Stimulated activated naive B cell treated with anti-CD40 and anti-IgM and Interleukin-4, amounts not matched to agents 10 μg/mL and 1 μg/mL and 100 μg/mL, for 72 hours (primary cell): ENCODE measurements around the gene FAM20B.

ENCODE experiments used
- ATAC-seq, 2 donors: fragments of 150-1000 bp; cut with Tn5 transposase; replicated peaks; 2 replicates each; pipeline ENCODE4 v1.10.0; 2021; ENCODE audit warnings: moderate library complexity in 1 of 2
- DNase-seq: peaks from one replicate; pipeline ENCODE4 v3.0.0; 2021
- H3K27ac Mint-ChIP-seq: one replicate; pipeline ENCODE4 v1.8.0; 2022; ENCODE audit warnings: mild to moderate bottlenecking, mixed read lengths
- H3K27me3 Mint-ChIP-seq, 2 donors: one replicate each; pipeline ENCODE4 v1.8.0; 2022; ENCODE audit warnings: mixed read lengths in 2 of 2
- H3K36me3 Mint-ChIP-seq, 2 donors: one replicate each; pipeline ENCODE4 v1.8.0; 2022; ENCODE audit warnings: mixed read lengths in 2 of 2, mild to moderate bottlenecking in 1 of 2
- H3K4me1 Mint-ChIP-seq, 2 donors: one replicate each; pipeline ENCODE4 v1.8.0; 2022; ENCODE audit warnings: mixed read lengths in 2 of 2, mild to moderate bottlenecking in 1 of 2
- H3K4me3 Mint-ChIP-seq, 2 donors: one replicate each; pipeline ENCODE4 v1.8.0; 2022; ENCODE audit warnings: mild to moderate bottlenecking in 2 of 2, mixed read lengths in 2 of 2, moderate library complexity in 1 of 2
- H3K9me3 Mint-ChIP-seq, 2 donors: one replicate each; pipeline ENCODE4 v1.8.0; 2022; ENCODE audit warnings: mixed read lengths in 2 of 2, mild to moderate bottlenecking in 1 of 2

Gene FAM20B

GRCh38 chr1:179105393-179105792, 79.7 kb downstream of the FAM20B start:
- Mint-ChIP-seq H3K4me3 (no peak overlapping the region), H3K9me3 (no peaks in the 10 kb centered on the region), H3K27me3 (no peaks in the 10 kb centered on the region), H3K27ac (no peak overlapping the region), H3K36me3 (peaks cover 19 to 38% of the 10 kb centered on the region in 2 donors), H3K4me1 (peaks cover 0 to 3% of the 10 kb centered on the region in 2 donors)
- ATAC-seq (peak in 1 of 2 donors; percentile 41), DNase-seq (no peak)

- no peaks in the 10 kb centered on the region for H3K27me3 Mint-ChIP-seq
- DNase-seq (no peak), ATAC-seq (no peak)
- H3K27ac Mint-ChIP-seq = no peak overlapping the region
- peaks cover 0 to 3% of the 10 kb centered on the region in 2 donors for H3K4me1 Mint-ChIP-seq
- H3K36me3 Mint-ChIP-seq = peaks cover 17 to 33% of the 10 kb centered on the region in 2 donors
- no peak overlapping the region for H3K4me3 Mint-ChIP-seq
- H3K9me3 Mint-ChIP-seq = no peaks in the 10 kb centered on the region
Measured at GRCh38 chr1:179107706-179108629, 82.3 kb downstream of the FAM20B start.

- Mint-ChIP-seq H3K9me3 (no peaks in the 10 kb centered on the region), H3K27me3 (no peaks in the 10 kb centered on the region), H3K27ac (no peak overlapping the region), H3K36me3 (peaks cover 19 to 33% of the 10 kb centered on the region in 2 donors), H3K4me3 (no peak overlapping the region), H3K4me1 (peaks cover 0 to 3% of the 10 kb centered on the region in 2 donors)
- DNase-seq (no peak), ATAC-seq (no peak)
Measured at GRCh38 chr1:179108644-179109043, 83.0 kb downstream of the FAM20B start.

- Mint-ChIP-seq H3K4me1 (no peaks in the 10 kb centered on the region), H3K9me3 (no peaks in the 10 kb centered on the region), H3K27me3 (no peaks in the 10 kb centered on the region), H3K27ac (no peak overlapping the region), H3K4me3 (no peak overlapping the region), H3K36me3 (peaks cover 20 to 41% of the 10 kb centered on the region in 2 donors)
- DNase-seq (no peak), ATAC-seq (no peak)
Measured at GRCh38 chr1:179115181-179115580, 89.5 kb downstream of the FAM20B start.

GRCh38 chr1:179119513-179119912, 93.8 kb downstream of the FAM20B start:
- H3K4me1 Mint-ChIP-seq = no peaks in the 10 kb centered on the region
- no peak overlapping the region for H3K27ac Mint-ChIP-seq
- H3K4me3 Mint-ChIP-seq = no peak overlapping the region
- DNase-seq = no peak
- no peak for ATAC-seq
- H3K27me3 Mint-ChIP-seq = no peaks in the 10 kb centered on the region
- no peaks in the 10 kb centered on the region for H3K9me3 Mint-ChIP-seq
- H3K36me3 Mint-ChIP-seq = peaks cover 13 to 39% of the 10 kb centered on the region in 2 donors

- no peak overlapping the region for H3K4me3 Mint-ChIP-seq
- no peaks in the 10 kb centered on the region for H3K4me1 Mint-ChIP-seq
- no peaks in the 10 kb centered on the region for H3K9me3 Mint-ChIP-seq
- no peak overlapping the region for H3K27ac Mint-ChIP-seq
- DNase-seq = no peak
- ATAC-seq = no peak
- no peaks in the 10 kb centered on the region for H3K27me3 Mint-ChIP-seq
- H3K36me3 Mint-ChIP-seq = peaks cover 14 to 39% of the 10 kb centered on the region in 2 donors
Measured at GRCh38 chr1:179120736-179121135, 95.0 kb downstream of the FAM20B start.

GRCh38 chr1:179121159-179121938, 95.7 kb downstream of the FAM20B start:
- H3K27ac Mint-ChIP-seq = no peak overlapping the region
- no peaks in the 10 kb centered on the region for H3K4me1 Mint-ChIP-seq
- H3K36me3 Mint-ChIP-seq = peaks cover 9 to 36% of the 10 kb centered on the region in 2 donors
- no peaks in the 10 kb centered on the region for H3K9me3 Mint-ChIP-seq
- H3K27me3 Mint-ChIP-seq = no peaks in the 10 kb centered on the region
- no peak for DNase-seq
- peak; percentile 27 to 33 for ATAC-seq
- H3K4me3 Mint-ChIP-seq = no peak overlapping the region

- peaks cover 6 to 19% of the 10 kb centered on the region in 2 donors for H3K36me3 Mint-ChIP-seq
- peaks cover 0 to 4% of the 10 kb centered on the region in 2 donors for H3K9me3 Mint-ChIP-seq
- peaks cover 4 to 9% of the 10 kb centered on the region in 2 donors for H3K4me1 Mint-ChIP-seq
- no peak for DNase-seq
- no peak overlapping the region for H3K27ac Mint-ChIP-seq
- H3K4me3 Mint-ChIP-seq = no peak overlapping the region
- H3K27me3 Mint-ChIP-seq = no peaks in the 10 kb centered on the region
- no peak for ATAC-seq
Measured at GRCh38 chr1:179124873-179125272, 99.2 kb downstream of the FAM20B start.
